GM19043 (cell line): ENCODE results near the gene EMX1.

Experiments
- ATAC-seq: cut with Tn5 transposase; IDR thresholded peaks from one replicate; pipeline ENCODE4 v1.9.1; 2021; ENCODE audit warnings: low read depth; ENCODE audit not compliant: unreplicated experiment

The EMX1 gene

GRCh38 chr2:72955228-72956049 is 38.1 kb downstream of the EMX1 start:
- ATAC-seq: no peak

- no peak for ATAC-seq
Observed at GRCh38 chr2:72956050-72956395, 38.7 kb downstream of the EMX1 start.

- ATAC-seq: no peak
Observed at GRCh38 chr2:72956936-72957335, 39.6 kb downstream of the EMX1 start.

- ATAC-seq: no peak
Observed at GRCh38 chr2:72958542-72959385, 41.4 kb downstream of the EMX1 start.

- no peak for ATAC-seq
Observed at GRCh38 chr2:72959554-72959953, 42.2 kb downstream of the EMX1 start.

- ATAC-seq: no peak
Observed at GRCh38 chr2:72959995-72960981, 43.0 kb downstream of the EMX1 start.

GRCh38 chr2:72961036-72961720 is 43.9 kb downstream of the EMX1 start:
- ATAC-seq: no peak

- no peak for ATAC-seq
Observed at GRCh38 chr2:72961853-72962468, 44.6 kb downstream of the EMX1 start.

GRCh38 chr2:72962911-72963310 is 45.6 kb downstream of the EMX1 start:
- no peak for ATAC-seq

- ATAC-seq: no peak
Observed at GRCh38 chr2:72963423-72964145, 46.3 kb downstream of the EMX1 start.

GRCh38 chr2:72964146-72964525 is 46.8 kb downstream of the EMX1 start:
- no peak for ATAC-seq

- ATAC-seq: no peak
Observed at GRCh38 chr2:72965016-72965415, 47.7 kb downstream of the EMX1 start.

GRCh38 chr2:72965770-72966450 is 48.6 kb downstream of the EMX1 start:
- no peak for ATAC-seq

GRCh38 chr2:72968286-72968685 is 51.0 kb downstream of the EMX1 start:
- ATAC-seq: no peak

GRCh38 chr2:72969706-72970105 is 52.4 kb downstream of the EMX1 start:
- ATAC-seq: no peak

GRCh38 chr2:72971036-72971435 is 53.7 kb downstream of the EMX1 start:
- ATAC-seq: no peak

GRCh38 chr2:72972352-72973136 is 55.2 kb downstream of the EMX1 start:
- no peak for ATAC-seq

- no peak for ATAC-seq
Observed at GRCh38 chr2:72973137-72973535, 55.8 kb downstream of the EMX1 start.
